GM10847 (cell line): ENCODE results near the gene CADM2.

Experiments
- POLR2A ChIP-seq: IDR thresholded peaks from 2 replicates; pipeline ENCODE4 v1.6.1; 2011; ENCODE audit not compliant: insufficient read length; ENCODE audit errors: extremely low read depth

Gene CADM2

DNA sequence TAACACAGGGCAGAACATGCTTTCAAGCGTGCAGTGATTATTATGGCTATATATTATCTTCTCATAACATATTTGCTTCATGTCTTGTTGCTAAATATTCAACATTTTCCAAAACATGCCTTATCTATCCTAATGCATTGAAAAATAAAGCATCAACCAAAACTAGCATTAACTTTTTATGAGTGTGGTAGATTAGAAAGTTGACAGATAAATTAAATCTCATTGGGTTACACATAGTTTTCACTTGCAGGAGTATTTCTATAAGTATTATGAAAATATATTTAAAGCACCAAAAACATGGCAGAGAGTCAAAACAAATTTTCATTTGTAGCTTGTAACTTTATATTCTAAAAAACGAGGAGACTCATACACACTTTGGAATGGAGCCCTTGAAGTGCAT lies 141.5 kb downstream of the CADM2 start:
- no peak for TF ChIP-seq POLR2A

- no peak for TF ChIP-seq POLR2A
These were observed 144.0 kb downstream of the CADM2 start for GRCh38 chr3:85102781-85103180.

GRCh38 chr3:85110393-85110792 lies 151.6 kb downstream of the CADM2 start:
- no peak for TF ChIP-seq POLR2A

DNA sequence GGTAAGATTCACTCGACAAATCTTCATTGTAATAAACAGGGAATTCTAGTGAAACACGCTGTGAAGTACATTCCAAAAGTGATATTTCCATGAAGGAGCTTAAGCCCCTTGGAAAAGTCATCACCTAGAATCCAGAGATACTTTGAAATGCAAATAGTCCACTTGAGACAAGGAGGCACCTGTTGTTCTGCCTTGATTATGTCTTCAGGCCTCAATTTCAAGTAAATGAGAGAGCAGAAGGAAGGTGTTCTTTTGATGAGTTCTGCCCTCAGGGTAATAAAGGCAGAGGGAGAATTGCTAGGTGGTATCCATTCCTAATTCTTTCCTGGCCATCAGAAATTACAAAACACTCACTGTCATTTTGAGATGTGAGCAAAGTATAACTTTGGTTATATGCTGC lies 162.1 kb downstream of the CADM2 start:
- TF ChIP-seq POLR2A: no peak

- no peak for TF ChIP-seq POLR2A
These were observed 183.8 kb downstream of the CADM2 start for GRCh38 chr3:85142626-85143025.

DNA sequence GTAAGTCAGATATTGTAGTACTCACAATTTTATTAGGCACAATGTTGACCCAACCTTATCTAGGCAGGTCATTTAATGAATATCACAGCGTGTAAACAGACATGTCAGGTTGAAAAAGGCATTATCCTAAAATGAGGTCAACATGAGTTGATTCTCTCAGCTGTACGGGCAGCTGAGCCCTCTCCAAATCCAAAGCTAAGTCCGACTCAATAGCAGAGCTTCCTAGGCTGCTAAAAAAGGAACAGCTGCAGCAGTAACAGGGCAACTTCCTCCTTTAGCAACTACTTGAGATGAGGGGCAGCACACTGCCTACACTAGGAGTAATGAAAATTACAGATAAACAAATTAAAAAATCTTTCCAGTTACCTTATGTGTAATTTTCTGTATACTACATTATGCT lies 189.2 kb downstream of the CADM2 start:
- no peak for TF ChIP-seq POLR2A

DNA sequence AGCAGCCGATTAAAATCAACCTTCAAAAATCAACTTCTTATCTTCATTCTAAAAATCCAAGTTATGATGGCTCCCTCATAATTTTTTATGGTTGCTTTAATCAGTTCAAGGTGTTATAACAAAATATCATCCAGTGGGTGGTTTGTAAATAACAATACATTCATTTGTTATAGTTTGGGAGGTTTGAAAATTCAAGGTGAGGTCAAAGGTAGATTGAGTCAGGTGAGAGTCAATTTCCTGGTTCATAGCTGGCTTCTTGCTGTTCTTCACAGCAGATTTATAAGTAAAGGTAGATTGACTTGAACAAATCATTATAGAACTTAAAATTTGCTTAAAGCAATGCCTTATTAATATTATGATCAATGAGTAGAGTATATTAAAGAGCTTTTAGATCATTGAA lies 192.8 kb downstream of the CADM2 start:
- no peak for TF ChIP-seq POLR2A

GRCh38 chr3:85159376-85159775 lies 200.6 kb downstream of the CADM2 start:
- TF ChIP-seq POLR2A: no peak

DNA sequence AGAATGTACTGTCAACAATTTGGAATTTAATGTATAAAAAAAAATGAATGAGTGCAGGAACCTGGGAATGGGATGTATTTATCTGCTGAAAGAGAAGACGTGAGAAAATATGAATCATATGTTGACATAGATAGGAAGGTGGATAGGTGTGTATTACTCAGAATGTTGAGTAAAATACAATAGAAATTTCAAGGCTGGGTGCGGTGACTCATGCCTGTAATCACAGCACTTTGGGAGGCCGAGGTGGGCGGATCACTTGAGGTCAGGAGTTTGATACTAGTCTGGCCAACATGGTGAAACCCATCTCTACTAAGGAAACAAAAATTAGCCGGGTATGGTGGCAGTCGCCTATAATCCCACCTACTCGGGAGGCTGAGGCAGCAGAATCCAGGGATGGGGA lies 202.8 kb downstream of the CADM2 start:
- TF ChIP-seq POLR2A: no peak

DNA sequence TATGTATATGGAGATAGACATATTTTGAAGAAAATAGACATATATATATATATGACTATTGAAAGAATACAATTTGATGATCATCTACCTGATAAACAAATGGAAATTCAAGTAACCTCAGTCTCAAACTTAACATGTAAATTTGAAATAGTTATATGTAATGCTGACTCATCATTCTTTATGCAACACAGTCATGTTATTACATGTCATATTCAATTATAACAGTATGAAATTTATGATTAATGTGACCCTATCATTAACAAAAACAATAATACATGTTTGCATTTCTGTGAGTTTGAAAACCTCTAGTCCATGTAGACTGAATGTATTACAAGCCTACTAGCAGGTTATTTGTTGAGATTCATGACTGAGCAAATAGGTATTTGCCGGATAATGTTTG lies 204.1 kb downstream of the CADM2 start:
- no peak for TF ChIP-seq POLR2A

GRCh38 chr3:85164436-85164835 lies 205.6 kb downstream of the CADM2 start:
- TF ChIP-seq POLR2A: no peak

GRCh38 chr3:85167576-85167975 lies 208.8 kb downstream of the CADM2 start:
- no peak for TF ChIP-seq POLR2A

DNA sequence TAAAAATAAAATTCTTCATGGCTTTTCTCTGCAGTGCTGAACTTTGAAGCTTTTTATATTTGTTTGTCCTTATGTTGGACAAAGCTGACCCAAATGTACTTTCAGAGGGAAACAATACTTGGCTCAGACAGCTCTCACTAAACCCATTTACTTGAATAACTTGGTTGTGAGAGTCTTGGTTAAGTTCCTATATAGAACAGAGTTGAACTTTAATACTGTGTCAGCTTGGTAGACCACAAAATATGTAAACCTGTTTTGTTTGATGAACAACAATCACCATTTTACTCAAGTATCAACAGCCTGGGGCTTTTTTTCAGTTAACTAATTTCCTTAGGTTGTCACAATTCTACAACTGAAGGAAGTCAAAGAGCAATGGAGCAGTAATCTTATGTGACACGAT lies 211.9 kb downstream of the CADM2 start:
- no peak for TF ChIP-seq POLR2A

GRCh38 chr3:85171976-85172375 lies 213.2 kb downstream of the CADM2 start:
- no peak for TF ChIP-seq POLR2A

GRCh38 chr3:85176799-85177198 lies 218.0 kb downstream of the CADM2 start:
- TF ChIP-seq POLR2A: no peak

DNA sequence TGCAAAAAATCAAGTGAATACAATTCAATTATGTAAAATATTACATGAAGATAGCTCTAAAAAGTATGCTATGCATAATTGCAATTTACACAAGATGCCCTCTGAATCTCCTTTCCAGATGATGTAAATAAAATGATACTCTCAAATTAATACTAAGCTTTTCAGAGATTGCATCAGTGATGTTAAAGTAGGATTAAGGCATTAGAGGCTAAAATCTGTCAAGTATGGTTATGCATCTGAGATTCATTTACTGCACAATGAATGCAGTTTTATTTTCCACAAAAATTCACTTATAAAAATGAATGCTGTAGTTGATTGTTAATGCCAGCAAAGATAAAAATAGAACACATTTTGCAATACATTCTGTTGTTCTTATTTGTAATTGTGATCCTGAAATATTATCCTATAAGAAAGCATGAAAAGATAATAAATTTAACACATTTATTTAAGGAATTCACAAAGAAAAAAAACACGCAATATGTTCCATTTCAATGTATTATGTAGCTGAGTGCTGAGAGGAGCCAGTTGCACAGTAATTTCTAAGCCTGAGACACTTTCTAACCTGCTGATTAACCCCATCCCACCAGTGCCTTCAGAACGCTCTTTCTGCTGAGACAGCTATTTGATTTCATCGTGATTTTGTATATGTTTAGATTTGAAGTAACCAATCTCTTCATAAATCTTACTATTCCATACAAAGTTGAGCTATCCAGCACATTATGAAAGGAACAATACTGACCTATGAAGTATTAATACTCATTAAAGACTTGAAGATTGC lies 224.4 kb downstream of the CADM2 start:
- no peak for TF ChIP-seq POLR2A

DNA sequence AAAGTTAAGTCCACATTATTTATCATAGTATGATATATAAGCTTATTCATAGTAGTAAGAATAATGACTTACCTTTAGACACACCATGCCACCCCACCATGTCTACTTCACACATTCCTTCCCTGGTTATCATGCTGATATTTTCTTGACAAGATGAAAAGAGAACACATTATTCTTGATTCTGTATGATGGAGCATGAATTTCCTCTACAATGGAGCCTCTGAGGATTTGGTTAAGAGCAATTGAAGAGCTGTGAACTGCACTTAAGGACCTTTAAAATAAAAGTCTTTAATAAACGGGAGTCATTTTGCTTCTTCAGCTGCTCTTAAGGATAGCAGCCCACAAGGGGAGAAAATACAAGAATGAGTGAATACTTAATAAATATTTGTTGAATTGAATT lies 226.7 kb downstream of the CADM2 start:
- no peak for TF ChIP-seq POLR2A
